ENCODE data around the gene PSEN1. TPM values are rescaled to one million over a fixed set of nuclear protein-coding genes. Genes with fewer than 3 reads are reported as not detected.

Gene PSEN1
- total RNA-seq, 1 experiment from 2014 or later, result 41.9 TPM

GRCh38 chr14:73261520-73262426 is 125.5 kb downstream of the PSEN1 start:
- H3K36me3 ChIP-seq (ENCODE audit: insufficient read depth, low read length, poor library complexity, severe bottlenecking), result no peaks in the 10 kb centered on the region
- H3K4me3 ChIP-seq (ENCODE audit: low read depth, low read length, poor library complexity, severe bottlenecking), result no peak overlapping the region
- intact Hi-C loops (cut with micrococcal nuclease; ENCODE audit: unreplicated experiment), result no loop called here
- no TSS peak for BruUV-seq (replicated peaks)
- ChIA-PET POLR2A (ENCODE audit: low non-redundant PET) (no interaction called here), CTCF (no interaction called here)
- H3K27me3 ChIP-seq (replicated peaks; ENCODE audit: insufficient read depth, low read depth, low read length, poor library complexity), result no peaks in the 10 kb centered on the region
- H3K4me1 ChIP-seq (ENCODE audit: insufficient read depth, low read length, poor library complexity, severe bottlenecking), result no peaks in the 10 kb centered on the region
- H3K9me3 ChIP-seq (ENCODE audit: low read depth, low read length, poor library complexity, severe bottlenecking), result no peaks in the 10 kb centered on the region
- no peak for TF ChIP-seq EZH2 (IDR thresholded peaks at IDR 0.05; ENCODE audit: borderline replicate concordance, low read depth, low read length, poor library complexity, severe bottlenecking)
- TF ChIP-seq CTCF (conservative IDR thresholded peaks at IDR 0.05; ENCODE audit: low read depth, low read length), result no peak
- no peak for DNase-seq (ENCODE audit: low spot score)
- H3K27ac ChIP-seq (ENCODE audit: low read depth, low read length, poor library complexity, severe bottlenecking), result no peak overlapping the region

GRCh38 chr14:73262427-73263183 is 126.3 kb downstream of the PSEN1 start:
- POLR2A ChIA-PET (ENCODE audit: low non-redundant PET), result no interaction called here
- Histone ChIP-seq H3K9me3 (ENCODE audit: low read depth, low read length, poor library complexity, severe bottlenecking) (no peaks in the 10 kb centered on the region), H3K36me3 (ENCODE audit: insufficient read depth, low read length, poor library complexity, severe bottlenecking) (no peaks in the 10 kb centered on the region), H3K4me1 (ENCODE audit: insufficient read depth, low read length, poor library complexity, severe bottlenecking) (no peaks in the 10 kb centered on the region), H3K4me3 (ENCODE audit: low read depth, low read length, poor library complexity, severe bottlenecking) (no peak overlapping the region), H3K27me3 (replicated peaks; ENCODE audit: insufficient read depth, low read depth, low read length, poor library complexity) (no peaks in the 10 kb centered on the region), H3K27ac (ENCODE audit: low read depth, low read length, poor library complexity, severe bottlenecking) (no peak overlapping the region)
- CTCF ChIA-PET, result no interaction called here
- intact Hi-C loops (cut with micrococcal nuclease; ENCODE audit: unreplicated experiment), result no loop called here
- TF ChIP-seq CTCF (conservative IDR thresholded peaks at IDR 0.05; ENCODE audit: low read depth, low read length) (no peak), EZH2 (IDR thresholded peaks at IDR 0.05; ENCODE audit: borderline replicate concordance, low read depth, low read length, poor library complexity, severe bottlenecking) (no peak)
- BruUV-seq (replicated peaks), result no TSS peak
- DNase-seq (ENCODE audit: low spot score), result no peak

GRCh38 chr14:73263606-73264005 is 127.3 kb downstream of the PSEN1 start:
- no TSS peak for BruUV-seq (replicated peaks)
- TF ChIP-seq EZH2 (IDR thresholded peaks at IDR 0.05; ENCODE audit: borderline replicate concordance, low read depth, low read length, poor library complexity, severe bottlenecking), result no peak
- no peak for TF ChIP-seq CTCF (conservative IDR thresholded peaks at IDR 0.05; ENCODE audit: low read depth, low read length)
- Histone ChIP-seq H3K9me3 (ENCODE audit: low read depth, low read length, poor library complexity, severe bottlenecking) (no peaks in the 10 kb centered on the region), H3K4me3 (ENCODE audit: low read depth, low read length, poor library complexity, severe bottlenecking) (no peak overlapping the region), H3K27me3 (replicated peaks; ENCODE audit: insufficient read depth, low read depth, low read length, poor library complexity) (no peaks in the 10 kb centered on the region), H3K4me1 (ENCODE audit: insufficient read depth, low read length, poor library complexity, severe bottlenecking) (no peaks in the 10 kb centered on the region), H3K27ac (ENCODE audit: low read depth, low read length, poor library complexity, severe bottlenecking) (no peak overlapping the region), H3K36me3 (ENCODE audit: insufficient read depth, low read length, poor library complexity, severe bottlenecking) (no peaks in the 10 kb centered on the region)
- DNase-seq (ENCODE audit: low spot score), result no peak
- POLR2A ChIA-PET (ENCODE audit: low non-redundant PET), result no interaction called here
- intact Hi-C loops (cut with micrococcal nuclease; ENCODE audit: unreplicated experiment), result no loop called here
- CTCF ChIA-PET, result no interaction called here
